Middle frontal gyrus (tissue), 1 donor: Measurements from ENCODE around the gene NCKAP5.

ENCODE experiments used
- DNase-seq: peaks from one replicate; pipeline ENCODE4 v3.0.0-alpha.2; 2015; ENCODE audit warnings: low spot score; ENCODE audit errors: extremely low spot score

NCKAP5 gene

DNA sequence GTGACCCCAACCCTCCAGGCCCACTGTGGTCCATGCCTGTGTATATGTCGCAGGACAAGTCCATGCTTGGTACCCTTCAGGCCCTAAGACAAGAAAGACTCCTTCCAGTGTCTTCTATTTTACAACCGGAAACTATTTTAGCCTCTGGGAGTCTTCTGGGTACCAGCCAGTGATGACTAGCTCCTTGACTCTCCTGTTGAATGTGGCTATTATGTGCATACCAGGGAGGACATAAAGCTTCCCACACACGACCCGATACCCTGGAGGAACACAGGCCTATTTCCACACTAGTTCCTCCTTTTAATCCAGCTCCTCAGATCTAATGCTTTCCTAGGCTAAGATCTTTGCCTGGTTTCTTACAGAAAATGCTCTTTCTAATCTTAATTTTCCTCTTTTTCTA lies 178.1 kb downstream of the NCKAP5 start:
- DNase-seq, result no peak

- no peak for DNase-seq
These were observed 178.7 kb downstream of the NCKAP5 start for GRCh38 chr2:133389569-133389968.

- no peak for DNase-seq
These were observed 185.7 kb downstream of the NCKAP5 start for GRCh38 chr2:133382566-133382965.

- DNase-seq, result no peak
These were observed 187.3 kb downstream of the NCKAP5 start for GRCh38 chr2:133380991-133381390.

DNA sequence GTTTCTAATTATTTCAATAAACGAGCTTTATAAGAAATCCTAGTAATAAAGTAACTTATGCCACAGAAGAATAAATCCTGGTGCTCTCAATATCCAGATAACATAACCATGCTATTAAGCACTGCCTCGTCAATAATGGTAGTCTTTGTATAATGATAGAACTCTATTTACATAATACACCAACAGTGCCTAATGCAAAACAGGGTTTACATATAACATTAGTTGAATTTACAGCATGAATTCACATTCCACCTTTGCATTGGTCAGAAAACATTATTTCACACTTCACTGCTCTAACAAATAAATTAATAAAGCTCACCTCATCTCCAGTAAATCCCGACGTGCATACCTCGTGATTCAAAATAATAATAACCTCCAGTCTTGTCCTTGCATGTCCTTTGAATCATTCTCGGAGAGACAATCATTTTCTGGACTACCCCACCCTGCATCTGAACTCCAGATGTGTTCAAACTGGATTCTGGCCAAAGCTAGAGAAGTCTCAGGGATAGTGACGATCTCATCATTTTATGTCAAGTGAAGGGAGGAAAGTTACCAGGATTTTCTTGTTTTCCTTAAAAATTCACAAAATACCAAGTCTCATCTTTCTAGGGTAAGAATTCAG lies 189.2 kb downstream of the NCKAP5 start:
- no peak for DNase-seq

DNA sequence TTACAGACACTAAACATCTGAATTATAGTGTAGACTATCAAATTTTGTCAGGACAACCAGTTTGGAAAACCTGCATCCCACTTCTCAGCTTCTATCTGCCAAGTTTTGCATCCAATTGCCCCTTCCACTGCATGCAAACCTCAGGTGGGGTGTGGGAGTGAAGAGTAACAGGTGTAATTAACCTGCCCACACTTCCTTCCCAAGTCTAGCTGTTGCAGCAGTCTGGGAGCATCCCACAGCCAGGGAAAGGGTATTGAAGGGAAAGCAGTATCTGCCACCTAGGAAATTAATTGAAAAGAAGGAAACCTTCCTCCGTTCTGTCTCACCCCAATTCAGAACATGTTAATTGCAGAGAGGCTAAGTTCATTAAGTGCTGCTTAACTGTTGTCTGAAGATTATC lies 189.9 kb downstream of the NCKAP5 start:
- no peak for DNase-seq

GRCh38 chr2:133377599-133377998 lies 190.7 kb downstream of the NCKAP5 start:
- DNase-seq, result no peak

GRCh38 chr2:133377021-133377481 lies 191.2 kb downstream of the NCKAP5 start:
- DNase-seq, result no peak

- no peak for DNase-seq
These were observed 193.5 kb downstream of the NCKAP5 start for GRCh38 chr2:133374781-133375180.

DNA sequence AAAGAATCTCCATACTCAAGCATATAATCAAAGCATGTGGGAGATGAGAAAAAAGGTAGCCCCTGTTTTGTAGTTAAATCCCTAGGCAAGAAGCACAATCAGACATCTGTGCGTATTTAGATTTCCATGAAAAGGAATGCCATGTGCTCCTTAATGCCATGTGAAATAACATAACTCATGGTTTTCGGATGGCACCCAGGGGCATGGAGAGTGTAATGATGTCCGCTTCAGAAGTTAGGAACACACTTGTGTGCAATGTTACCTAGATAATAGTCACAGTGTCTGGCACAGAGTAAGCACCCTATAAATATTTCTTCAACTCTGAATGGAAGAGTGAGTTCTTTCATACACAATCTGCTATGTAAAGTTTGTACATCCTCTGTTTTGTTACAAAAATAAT lies 197.0 kb downstream of the NCKAP5 start:
- DNase-seq, result no peak

DNA sequence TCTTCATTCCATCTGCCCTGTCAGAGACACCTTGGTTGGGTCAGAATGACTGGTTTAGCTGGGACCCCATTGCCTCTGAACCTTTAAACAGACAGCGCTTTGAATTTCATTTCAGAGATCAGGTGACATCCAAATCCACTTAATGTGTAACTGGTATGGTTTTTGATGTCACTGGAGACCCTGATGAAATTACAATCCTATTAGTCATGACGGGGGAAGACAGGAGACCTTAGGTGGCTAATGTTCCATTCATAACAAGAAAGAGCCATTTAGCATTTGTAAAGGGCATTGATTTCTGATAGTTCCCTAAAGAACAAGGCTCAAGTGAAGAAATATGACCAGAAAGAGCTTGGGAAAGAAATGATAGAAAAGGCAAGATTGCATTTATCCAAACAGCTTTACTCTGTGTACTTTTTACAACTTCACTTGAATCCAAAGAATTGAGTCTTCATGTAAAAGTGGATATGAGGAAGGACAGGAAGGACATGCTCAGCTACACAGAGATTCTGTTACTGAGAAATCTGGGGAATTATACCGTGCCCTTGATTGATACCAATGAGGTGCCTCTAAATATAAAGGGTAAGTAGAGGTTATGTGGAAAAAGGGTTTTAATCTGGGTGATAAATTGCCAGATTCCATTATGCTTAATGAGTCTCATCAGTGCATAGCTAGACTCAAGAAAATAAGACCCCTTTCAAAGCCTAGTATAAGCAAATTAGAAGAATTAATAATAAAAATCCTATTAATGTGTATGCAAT lies 198.2 kb downstream of the NCKAP5 start:
- DNase-seq, result no peak

GRCh38 chr2:133365117-133365516 lies 203.1 kb downstream of the NCKAP5 start:
- no peak for DNase-seq

DNA sequence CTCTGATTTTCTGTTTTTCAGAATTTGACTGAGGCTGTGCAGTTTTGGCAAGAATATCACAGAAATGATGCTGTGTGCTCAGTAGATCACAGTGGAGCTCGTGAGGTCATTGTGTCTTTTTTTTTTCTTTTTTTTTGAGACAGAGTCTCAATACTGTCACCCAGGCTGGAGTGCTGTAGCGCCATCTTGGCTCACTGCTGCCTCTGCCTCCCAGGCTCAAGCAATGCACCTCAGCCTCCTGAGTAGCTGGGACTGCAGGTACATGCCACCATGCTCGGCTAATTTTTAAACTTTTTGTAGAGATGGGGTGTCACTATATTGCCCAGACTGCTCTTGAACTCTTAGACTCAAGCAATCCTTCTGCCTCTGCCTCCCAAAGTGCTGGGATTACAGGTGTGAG lies 203.6 kb downstream of the NCKAP5 start:
- no peak for DNase-seq

DNA sequence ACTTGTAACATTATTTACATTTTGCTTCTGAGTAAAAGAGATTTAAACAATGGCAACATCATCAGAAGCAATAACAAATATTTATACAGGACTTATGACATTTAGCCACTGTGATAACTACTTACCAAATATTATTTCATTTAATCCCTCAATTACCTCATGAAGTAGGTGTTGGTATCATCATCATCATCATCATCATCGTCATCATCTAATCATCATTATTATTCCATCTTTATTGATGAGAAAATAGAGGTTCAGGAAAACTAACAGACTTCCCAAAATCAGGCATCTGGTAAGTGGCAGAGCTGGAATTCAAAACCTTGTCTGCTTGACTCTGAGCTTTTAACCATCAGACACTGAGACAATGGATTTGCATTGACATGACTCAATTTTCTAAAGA lies 204.4 kb downstream of the NCKAP5 start:
- no peak for DNase-seq

GRCh38 chr2:133362061-133362476 lies 206.2 kb downstream of the NCKAP5 start:
- DNase-seq, result no peak

- no peak for DNase-seq
These were observed 207.4 kb downstream of the NCKAP5 start for GRCh38 chr2:133360882-133361281.

GRCh38 chr2:133360190-133360589 lies 208.1 kb downstream of the NCKAP5 start:
- no peak for DNase-seq

DNA sequence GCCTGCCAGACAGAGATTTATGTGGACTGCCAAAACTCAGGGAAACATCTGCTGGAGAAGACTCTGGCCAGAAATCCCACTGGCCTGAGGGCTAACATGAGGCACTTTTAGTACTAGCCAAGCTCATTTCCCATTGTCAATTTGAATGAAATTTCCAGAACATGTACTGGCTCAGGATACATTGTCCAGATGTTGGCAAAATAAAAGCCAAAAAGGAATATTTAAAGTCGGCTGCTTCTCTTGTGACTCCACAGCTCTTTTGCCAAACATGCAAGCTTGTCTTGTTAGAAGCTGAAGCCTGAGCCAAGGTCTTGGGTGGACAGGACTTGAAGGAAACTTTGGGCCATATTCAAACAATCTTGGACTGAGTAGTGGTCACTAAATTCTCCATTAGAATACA lies 215.5 kb downstream of the NCKAP5 start:
- no peak for DNase-seq

GRCh38 chr2:133346654-133347053 lies 221.6 kb downstream of the NCKAP5 start:
- no peak for DNase-seq

GRCh38 chr2:133345638-133346037 lies 222.6 kb downstream of the NCKAP5 start:
- no peak for DNase-seq

GRCh38 chr2:133344849-133345248 lies 223.4 kb downstream of the NCKAP5 start:
- no peak for DNase-seq

GRCh38 chr2:133343018-133343352 lies 225.3 kb downstream of the NCKAP5 start:
- no peak for DNase-seq
